ENCODE measurements around the gene KRTAP2-4.

Gene KRTAP2-4

DNA sequence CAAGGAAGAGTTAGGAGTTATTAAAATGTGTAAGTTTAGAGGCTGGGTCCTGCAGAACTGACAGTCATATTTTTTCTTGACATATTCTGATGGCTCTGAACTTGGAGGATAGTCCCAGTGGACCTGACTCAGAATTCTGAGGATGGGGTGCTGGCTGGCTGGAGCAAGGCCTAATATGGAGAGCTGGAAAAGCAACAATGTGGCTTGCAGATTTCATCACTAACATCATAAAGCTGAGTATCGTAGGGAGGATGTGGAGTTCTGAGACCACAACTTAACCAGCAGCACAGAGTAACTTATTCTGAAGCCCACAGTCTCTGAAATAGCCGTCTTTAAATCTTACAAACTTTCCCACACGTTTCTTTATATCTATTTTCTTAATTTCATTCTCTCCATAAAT lies 41.0 kb downstream of the KRTAP2-4 start:
- H3K18ac ChIP-seq (ENCODE audit: low read length): no peak overlapping the region
- no peak overlapping the region for H2BK5ac ChIP-seq (ENCODE audit: low read length)
- no peak overlapping the region for H2AK5ac ChIP-seq (ENCODE audit: low read length)
- H3K56ac ChIP-seq (ENCODE audit: low read length): no peak overlapping the region
- H3K36me3 ChIP-seq (ENCODE audit: control insufficient read depth, insufficient read depth, low read length): no peaks in the 10 kb centered on the region
- no peak overlapping the region for H4K8ac ChIP-seq (ENCODE audit: low read depth, low read length)
- no peak overlapping the region for H2BK15ac ChIP-seq (replicated peaks; ENCODE audit: low read depth)
- H3K4me2 ChIP-seq (ENCODE audit: low read length): no peak overlapping the region
- H3K9ac ChIP-seq (ENCODE audit: low read length): no peak overlapping the region
- H3K4ac ChIP-seq (ENCODE audit: low read depth, low read length): no peak overlapping the region
- H3K79me1 ChIP-seq (ENCODE audit: low read length): no peaks in the 10 kb centered on the region
- no peaks in the 10 kb centered on the region for H3K79me2 ChIP-seq (ENCODE audit: control insufficient read depth, insufficient read depth, low read length)
- no peak for DNase-seq
- no peaks in the 10 kb centered on the region for H3K27me3 ChIP-seq (ENCODE audit: insufficient read depth, low read length, poor library complexity)
- H3K27ac ChIP-seq (ENCODE audit: low read depth, low read length): no peak overlapping the region
- H4K5ac ChIP-seq (ENCODE audit: low read length): no peak overlapping the region
- H3K4me1 ChIP-seq (ENCODE audit: control insufficient read depth, low read depth, low read length): no peaks in the 10 kb centered on the region
- 100% methylated on average over 2 of the region's 3 CpGs for WGBS (ENCODE audit: extremely low coverage, insufficient coverage, low lambda C conversion rate)
- H2BK120ac ChIP-seq (ENCODE audit: low read depth, low read length): no peak overlapping the region
- no peak overlapping the region for H3K4me3 ChIP-seq (ENCODE audit: low read length)
- no peak overlapping the region for H3K23ac ChIP-seq (ENCODE audit: low read length)

DNA sequence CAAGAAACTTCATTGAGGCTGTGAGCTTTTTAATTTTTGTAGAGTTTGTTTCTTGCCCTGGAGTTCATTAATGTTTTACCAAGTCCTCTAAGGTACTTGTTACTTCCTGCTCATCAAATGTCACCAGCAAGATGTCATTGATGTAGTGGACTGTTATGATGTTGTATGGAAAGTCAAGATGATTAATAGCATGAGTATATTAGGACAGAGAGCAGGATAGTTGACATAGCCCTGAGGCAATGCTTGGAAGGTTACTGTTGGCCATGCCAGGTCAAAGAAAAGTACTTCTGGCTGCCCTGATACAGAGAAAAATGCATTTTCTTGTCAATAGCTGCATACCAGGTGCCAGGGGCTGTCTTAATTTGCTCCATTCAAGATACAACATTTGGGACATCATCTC lies 45.3 kb downstream of the KRTAP2-4 start:
- Histone ChIP-seq H3K9ac (ENCODE audit: low read length) (no peak overlapping the region), H3K27me3 (ENCODE audit: insufficient read depth, low read length, poor library complexity) (no peaks in the 10 kb centered on the region), H3K18ac (ENCODE audit: low read length) (no peak overlapping the region), H3K79me1 (ENCODE audit: low read length) (no peaks in the 10 kb centered on the region), H3K23ac (ENCODE audit: low read length) (no peak overlapping the region), H3K56ac (ENCODE audit: low read length) (no peak overlapping the region), H3K4me1 (ENCODE audit: control insufficient read depth, low read depth, low read length) (no peaks in the 10 kb centered on the region), H3K36me3 (ENCODE audit: control insufficient read depth, insufficient read depth, low read length) (no peaks in the 10 kb centered on the region), H2BK5ac (ENCODE audit: low read length) (no peak overlapping the region), H3K4ac (ENCODE audit: low read depth, low read length) (no peak overlapping the region), H3K4me2 (ENCODE audit: low read length) (no peak overlapping the region), H3K4me3 (ENCODE audit: low read length) (no peak overlapping the region), H4K5ac (ENCODE audit: low read length) (no peak overlapping the region), H3K27ac (ENCODE audit: low read depth, low read length) (no peak overlapping the region), H2AK5ac (ENCODE audit: low read length) (no peak overlapping the region), H3K79me2 (ENCODE audit: control insufficient read depth, insufficient read depth, low read length) (no peaks in the 10 kb centered on the region), H4K8ac (ENCODE audit: low read depth, low read length) (no peak overlapping the region), H2BK15ac (replicated peaks; ENCODE audit: low read depth) (no peak overlapping the region), H2BK120ac (ENCODE audit: low read depth, low read length) (no peak overlapping the region)
- DNase-seq: no peak

DNA sequence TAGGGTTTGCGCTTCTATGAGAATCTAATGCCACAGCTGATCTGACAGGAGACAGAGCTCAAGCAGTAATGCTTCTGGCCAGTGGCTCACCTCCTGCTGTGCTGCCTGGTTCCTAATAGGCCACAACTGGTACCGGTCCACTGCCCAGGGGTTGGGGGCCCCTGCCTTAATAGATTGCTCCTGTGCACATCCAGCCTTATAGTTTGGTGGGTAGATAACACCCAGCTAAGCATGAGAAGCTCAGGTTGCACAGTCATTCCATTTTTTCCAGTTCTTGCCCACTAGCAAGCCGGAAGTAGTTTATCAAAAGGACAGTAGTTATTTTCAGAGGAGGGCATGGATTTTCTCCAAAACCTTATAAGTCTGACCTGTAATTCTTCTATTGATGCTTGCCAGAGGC lies 46.3 kb downstream of the KRTAP2-4 start:
- H3K56ac ChIP-seq (ENCODE audit: low read length): no peak overlapping the region
- no peak overlapping the region for H3K4me2 ChIP-seq (ENCODE audit: low read length)

DNA sequence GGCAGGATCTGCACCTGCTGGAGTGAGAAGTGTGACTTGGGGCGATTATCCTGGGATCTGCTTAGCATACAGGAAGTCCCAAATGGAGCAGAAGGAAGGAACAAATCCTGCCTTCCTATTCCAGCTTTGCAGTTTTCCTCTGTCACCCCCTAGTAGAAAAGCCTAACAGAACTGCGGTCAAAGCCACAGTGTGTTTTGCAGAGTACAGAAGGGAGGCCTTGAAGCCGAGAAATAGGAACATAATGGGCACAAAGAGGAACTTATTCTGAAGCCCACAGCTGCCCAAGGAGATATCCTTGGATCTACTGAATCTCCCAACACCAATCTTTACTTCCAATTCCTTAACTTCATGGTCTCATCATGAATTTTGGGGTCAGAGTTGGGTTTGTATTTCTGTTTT lies 47.1 kb downstream of the KRTAP2-4 start:
- H2BK120ac ChIP-seq (ENCODE audit: low read depth, low read length): no peak overlapping the region
- H3K4me1 ChIP-seq (ENCODE audit: control insufficient read depth, low read depth, low read length): no peaks in the 10 kb centered on the region
- H3K79me1 ChIP-seq (ENCODE audit: low read length): no peaks in the 10 kb centered on the region
- no peak overlapping the region for H3K23ac ChIP-seq (ENCODE audit: low read length)
- H3K4me2 ChIP-seq (ENCODE audit: low read length): no peak overlapping the region
- no peak overlapping the region for H3K18ac ChIP-seq (ENCODE audit: low read length)
- H3K4ac ChIP-seq (ENCODE audit: low read depth, low read length): no peak overlapping the region
- no peak overlapping the region for H3K27ac ChIP-seq (ENCODE audit: low read depth, low read length)
- no peaks in the 10 kb centered on the region for H3K36me3 ChIP-seq (ENCODE audit: control insufficient read depth, insufficient read depth, low read length)
- no peak overlapping the region for H2AK5ac ChIP-seq (ENCODE audit: low read length)
- no peaks in the 10 kb centered on the region for H3K79me2 ChIP-seq (ENCODE audit: control insufficient read depth, insufficient read depth, low read length)
- H3K56ac ChIP-seq (ENCODE audit: low read length): no peak overlapping the region
- H3K27me3 ChIP-seq (ENCODE audit: insufficient read depth, low read length, poor library complexity): no peaks in the 10 kb centered on the region
- H3K9ac ChIP-seq (ENCODE audit: low read length): no peak overlapping the region
- no peak overlapping the region for H3K4me3 ChIP-seq (ENCODE audit: low read length)
- H2BK15ac ChIP-seq (replicated peaks; ENCODE audit: low read depth): no peak overlapping the region
- WGBS (ENCODE audit: extremely low coverage, insufficient coverage, low lambda C conversion rate): no CpG with 5 or more reads among the region's 3 CpGs
- H4K8ac ChIP-seq (ENCODE audit: low read depth, low read length): no peak overlapping the region
- H2BK5ac ChIP-seq (ENCODE audit: low read length): no peak overlapping the region
- no peak for DNase-seq
- H4K5ac ChIP-seq (ENCODE audit: low read length): no peak overlapping the region

More for the DNA sequence above, 46.3 kb downstream of the KRTAP2-4 start:
- no peaks in the 10 kb centered on the region for H3K4me1 ChIP-seq (ENCODE audit: control insufficient read depth, low read depth, low read length)
- H3K18ac ChIP-seq (ENCODE audit: low read length): no peak overlapping the region
- H3K9ac ChIP-seq (ENCODE audit: low read length): no peak overlapping the region
- no peak overlapping the region for H3K4ac ChIP-seq (ENCODE audit: low read depth, low read length)
- no peaks in the 10 kb centered on the region for H3K79me1 ChIP-seq (ENCODE audit: low read length)
- no peak overlapping the region for H2AK5ac ChIP-seq (ENCODE audit: low read length)
- no peak overlapping the region for H3K27ac ChIP-seq (ENCODE audit: low read depth, low read length)
- H2BK15ac ChIP-seq (replicated peaks; ENCODE audit: low read depth): no peak overlapping the region
- no peak overlapping the region for H2BK5ac ChIP-seq (ENCODE audit: low read length)
- H4K5ac ChIP-seq (ENCODE audit: low read length): no peak overlapping the region
- no peaks in the 10 kb centered on the region for H3K79me2 ChIP-seq (ENCODE audit: control insufficient read depth, insufficient read depth, low read length)
- no CpG with 5 or more reads among the region's 3 CpGs for WGBS (ENCODE audit: extremely low coverage, insufficient coverage, low lambda C conversion rate)
- no peak overlapping the region for H2BK120ac ChIP-seq (ENCODE audit: low read depth, low read length)
- no peak overlapping the region for H3K23ac ChIP-seq (ENCODE audit: low read length)
- no peak overlapping the region for H4K8ac ChIP-seq (ENCODE audit: low read depth, low read length)
- no peaks in the 10 kb centered on the region for H3K27me3 ChIP-seq (ENCODE audit: insufficient read depth, low read length, poor library complexity)
- DNase-seq: no peak
- H3K4me3 ChIP-seq (ENCODE audit: low read length): no peak overlapping the region
- H3K36me3 ChIP-seq (ENCODE audit: control insufficient read depth, insufficient read depth, low read length): no peaks in the 10 kb centered on the region

DNA sequence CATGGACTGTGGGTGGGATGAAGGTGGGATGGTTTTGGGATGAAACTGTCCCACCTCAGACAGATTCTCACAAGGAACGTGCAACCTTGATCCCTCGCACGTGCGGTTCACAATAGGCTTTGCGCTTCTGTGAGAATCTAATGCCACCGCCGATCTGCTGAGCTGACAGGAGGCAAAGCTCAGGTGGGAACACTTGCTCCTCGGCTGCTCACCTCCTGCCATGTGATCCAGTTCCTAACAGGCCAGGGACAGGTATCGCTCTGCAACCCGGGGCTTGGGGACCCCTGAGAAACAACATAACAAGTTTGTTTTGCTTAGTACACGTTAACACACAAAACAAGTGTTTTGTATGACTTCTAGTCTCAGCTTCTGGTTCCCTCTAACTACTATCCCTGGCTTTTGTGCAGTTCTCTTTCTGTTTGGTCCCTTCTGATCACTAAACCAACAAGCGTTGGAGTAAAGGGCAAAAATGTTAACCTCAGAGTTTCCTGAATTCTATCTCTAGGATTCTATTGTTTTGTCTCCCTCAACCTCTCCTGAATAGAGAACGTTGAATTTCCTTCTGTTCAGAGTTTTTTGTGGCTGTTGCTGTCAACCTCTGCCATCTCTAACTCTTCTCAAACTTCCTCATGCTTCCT lies 49.0 kb downstream of the KRTAP2-4 start:
- Histone ChIP-seq H2BK5ac (ENCODE audit: low read length) (no peak overlapping the region), H3K27me3 (ENCODE audit: insufficient read depth, low read length, poor library complexity) (no peaks in the 10 kb centered on the region), H3K79me1 (ENCODE audit: low read length) (no peaks in the 10 kb centered on the region), H2BK120ac (ENCODE audit: low read depth, low read length) (no peak overlapping the region), H3K18ac (ENCODE audit: low read length) (no peak overlapping the region), H3K79me2 (ENCODE audit: control insufficient read depth, insufficient read depth, low read length) (no peaks in the 10 kb centered on the region), H2BK15ac (replicated peaks; ENCODE audit: low read depth) (no peak overlapping the region), H3K4ac (ENCODE audit: low read depth, low read length) (no peak overlapping the region), H4K8ac (ENCODE audit: low read depth, low read length) (no peak overlapping the region), H3K36me3 (ENCODE audit: control insufficient read depth, insufficient read depth, low read length) (no peaks in the 10 kb centered on the region), H3K4me2 (ENCODE audit: low read length) (no peak overlapping the region), H3K4me1 (ENCODE audit: control insufficient read depth, low read depth, low read length) (no peaks in the 10 kb centered on the region), H3K23ac (ENCODE audit: low read length) (no peak overlapping the region), H2AK5ac (ENCODE audit: low read length) (no peak overlapping the region), H3K4me3 (ENCODE audit: low read length) (no peak overlapping the region), H4K5ac (ENCODE audit: low read length) (no peak overlapping the region), H3K56ac (ENCODE audit: low read length) (no peak overlapping the region), H3K27ac (ENCODE audit: low read depth, low read length) (no peak overlapping the region), H3K9ac (ENCODE audit: low read length) (no peak overlapping the region)
- WGBS (ENCODE audit: extremely low coverage, insufficient coverage, low lambda C conversion rate): no CpG with 5 or more reads among the region's 13 CpGs
- DNase-seq: no peak

DNA sequence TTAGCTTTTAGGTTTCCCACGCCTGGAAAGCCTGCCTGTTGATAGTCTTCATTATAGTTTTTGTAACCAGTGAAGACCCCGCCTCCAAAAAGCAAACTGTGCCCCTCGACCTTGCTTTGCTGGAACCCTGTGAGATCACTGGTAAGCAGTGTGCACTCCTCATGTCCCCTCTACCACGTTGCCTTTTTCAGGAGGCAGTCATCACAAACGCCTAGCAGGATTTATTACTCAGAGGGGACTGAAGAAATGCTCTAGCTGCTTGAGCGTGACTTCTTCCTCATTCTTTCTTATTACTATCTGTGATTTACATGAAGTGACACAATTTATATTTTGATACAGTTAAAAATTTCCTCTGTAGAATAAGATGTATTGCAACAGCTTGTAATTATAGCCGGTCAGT lies 50.2 kb downstream of the KRTAP2-4 start:
- no peaks in the 10 kb centered on the region for H3K4me1 ChIP-seq (ENCODE audit: control insufficient read depth, low read depth, low read length)
- H2AK5ac ChIP-seq (ENCODE audit: low read length): no peak overlapping the region
- H3K27me3 ChIP-seq (ENCODE audit: insufficient read depth, low read length, poor library complexity): no peaks in the 10 kb centered on the region
- no peak overlapping the region for H3K4ac ChIP-seq (ENCODE audit: low read depth, low read length)
- no CpG with 5 or more reads among the region's 7 CpGs for WGBS (ENCODE audit: extremely low coverage, insufficient coverage, low lambda C conversion rate)
- DNase-seq: no peak
- no peak overlapping the region for H4K5ac ChIP-seq (ENCODE audit: low read length)
- no peak overlapping the region for H4K8ac ChIP-seq (ENCODE audit: low read depth, low read length)
- H3K79me2 ChIP-seq (ENCODE audit: control insufficient read depth, insufficient read depth, low read length): no peaks in the 10 kb centered on the region
- H3K36me3 ChIP-seq (ENCODE audit: control insufficient read depth, insufficient read depth, low read length): no peaks in the 10 kb centered on the region
- H3K56ac ChIP-seq (ENCODE audit: low read length): no peak overlapping the region
- H2BK120ac ChIP-seq (ENCODE audit: low read depth, low read length): no peak overlapping the region
- no peak overlapping the region for H3K18ac ChIP-seq (ENCODE audit: low read length)
- no peak overlapping the region for H3K4me3 ChIP-seq (ENCODE audit: low read length)
- H3K79me1 ChIP-seq (ENCODE audit: low read length): no peaks in the 10 kb centered on the region
- no peak overlapping the region for H3K9ac ChIP-seq (ENCODE audit: low read length)
- no peak overlapping the region for H2BK15ac ChIP-seq (replicated peaks; ENCODE audit: low read depth)
- H3K27ac ChIP-seq (ENCODE audit: low read depth, low read length): no peak overlapping the region
- no peak overlapping the region for H3K23ac ChIP-seq (ENCODE audit: low read length)
- H2BK5ac ChIP-seq (ENCODE audit: low read length): no peak overlapping the region
- H3K4me2 ChIP-seq (ENCODE audit: low read length): no peak overlapping the region

Measured in mesendoderm (in vitro differentiated cells).